Panc1 (cell line): Measurements from ENCODE around the gene BBC3. TPM values are rescaled to one million over a fixed set of nuclear protein-coding genes. Genes with fewer than 3 reads are reported as not detected.

Experiments
- ATAC-seq: fragments of 200-7000 bp; cut with Tn5 transposase; 2 replicates; pipeline ENCODE4 v1.9.1; 2020; ENCODE audit warnings: mild to moderate bottlenecking, moderate library complexity
- BruUV-seq: library from RNA; stranded (reverse); fragments of 400-500 nt; replicated peaks from 2 replicates; lab custom pipeline; 2021; lab: Mats Ljungman, UMichigan
- CTCF ChIA-PET: fragments of 300-600 bp; sonication (Branson Sonifier 250); formaldehyde crosslinking; loops from one replicate; lab custom pipeline; 2022; ENCODE audit warnings: antibody characterized with exemption; lab: Charles Lee
- POLR2A ChIA-PET: fragments of 300-600 bp; sonication (Branson Sonifier 250); formaldehyde crosslinking; loops from one replicate; lab custom pipeline; 2022; ENCODE audit warnings: antibody characterized with exemption; lab: Charles Lee
- DNase-seq: peaks from one replicate; pipeline ENCODE4 v3.0.0-alpha.2; 2010; ENCODE audit warnings: low read depth, low spot score
- H3K27ac ChIP-seq: 2 replicates; pipeline ENCODE4 v1.5.1; 2011; ENCODE audit warnings: mild to moderate bottlenecking, low read length, inconsistent platforms
- H3K27me3 ChIP-seq: fragments of 200-500 bp; sonication (Bioruptor generic); 2 replicates; pipeline ENCODE4 v1.6.0; 2014; ENCODE audit warnings: low read length, inconsistent platforms; ENCODE audit not compliant: control insufficient read depth, insufficient read depth
- H3K36me3 ChIP-seq: fragments of 200-500 bp; sonication (Bioruptor generic); 2 replicates; pipeline ENCODE4 v1.5.1; 2014; ENCODE audit warnings: inconsistent platforms, mild to moderate bottlenecking, low read length, moderate library complexity; ENCODE audit not compliant: control insufficient read depth, insufficient read depth
- H3K4me1 ChIP-seq: 2 replicates; pipeline ENCODE4 v1.5.1; 2011; ENCODE audit warnings: inconsistent platforms, mild to moderate bottlenecking, low read length, moderate library complexity; ENCODE audit not compliant: control insufficient read depth, insufficient read depth
- H3K4me3 ChIP-seq, 2 experiments: 2 replicates each; pipeline ENCODE4 v1.5.1; 2011 to 2012; ENCODE audit warnings: low read depth in 2 of 2, low read length in 2 of 2, mild to moderate bottlenecking in 2 of 2, inconsistent platforms in 1 of 2, moderate library complexity in 1 of 2
- H3K9me3 ChIP-seq: fragments of 200-500 bp; sonication (Bioruptor generic); 2 replicates; pipeline ENCODE4 v1.5.1; 2014; ENCODE audit warnings: low read depth, mild to moderate bottlenecking, inconsistent platforms, low read length, moderate library complexity; ENCODE audit not compliant: control insufficient read depth, insufficient read depth
- CTCF ChIP-seq: fragments of 450-650 bp; IDR thresholded peaks from 2 replicates; pipeline ENCODE4 v1.5.1; 2017; ENCODE audit warnings: mild to moderate bottlenecking
- POLR2AphosphoS5 ChIP-seq: IDR thresholded peaks from 2 replicates; pipeline ENCODE4 v1.6.1; 2012; ENCODE audit warnings: mild to moderate bottlenecking, low read depth, low read length, moderate library complexity
- SIN3A ChIP-seq: IDR thresholded peaks from 2 replicates; pipeline ENCODE4 v1.6.1; 2012; ENCODE audit warnings: low read depth, mild to moderate bottlenecking, low read length, moderate library complexity, borderline replicate concordance; ENCODE audit not compliant: insufficient read depth
- TCF7L2 ChIP-seq: IDR thresholded peaks from 2 replicates; pipeline ENCODE4 v1.6.1; 2011; ENCODE audit warnings: mild to moderate bottlenecking, low read depth, low read length, inconsistent platforms
- in situ Hi-C: cut with HindIII; loops from 2 replicates; pipeline ENCODE4 v1.10.0; 2016; ENCODE audit warnings: low sequenced_read_pairs, low pct_unique_long_range_greater_than_20kb
- intact Hi-C: fragments of 100-400 bp; cut with micrococcal nuclease; formaldehyde crosslinking; loops from one replicate; pipeline ENCODE4 v1.10.0; 2022; ENCODE audit not compliant: unreplicated experiment
- total RNA-seq: library from RNA; stranded (reverse); gene quantifications from one replicate; pipeline ENCODE4 v1.2.1, GENCODE V29; 2021; ENCODE audit not compliant: unreplicated experiment
- TF ChIP-seq, protein P1 (sequence below), 2 experiments: IDR thresholded peaks; 2 replicates each; pipeline ENCODE4 v1.6.1; 2011 to 2012; ENCODE audit warnings: low read depth in 2 of 2, control low read depth in 1 of 2, low read length in 1 of 2, mild to moderate bottlenecking in 1 of 2, moderate library complexity in 1 of 2; ENCODE audit not compliant: insufficient read depth in 1 of 2

The BBC3 gene
- total RNA-seq, 1 experiment from 2014 or later: 7.6 TPM

- peak overlapping the region; percentile 59 to 65 for H3K4me3 ChIP-seq
- in situ Hi-C loops: no loop called here
- ChIA-PET POLR2A (interaction anchor here (0.8 kb wide), 1 partner anchor 12 kb away, joined by 3 read pairs; no protein-coding TSS in a partner anchor), CTCF (no interaction called here)
- no peaks in the 10 kb centered on the region; the same call in 1 of the 2 replicates for H3K36me3 ChIP-seq
- DNase-seq (no peak), ATAC-seq (peak; percentile 18)
- peak overlapping the region; percentile 23; the same call in 1 of the 2 replicates for H3K27ac ChIP-seq
- intact Hi-C loops: no loop called here
- no peak for TF ChIP-seq POLR2AphosphoS5
- TF ChIP-seq, protein P1, sequence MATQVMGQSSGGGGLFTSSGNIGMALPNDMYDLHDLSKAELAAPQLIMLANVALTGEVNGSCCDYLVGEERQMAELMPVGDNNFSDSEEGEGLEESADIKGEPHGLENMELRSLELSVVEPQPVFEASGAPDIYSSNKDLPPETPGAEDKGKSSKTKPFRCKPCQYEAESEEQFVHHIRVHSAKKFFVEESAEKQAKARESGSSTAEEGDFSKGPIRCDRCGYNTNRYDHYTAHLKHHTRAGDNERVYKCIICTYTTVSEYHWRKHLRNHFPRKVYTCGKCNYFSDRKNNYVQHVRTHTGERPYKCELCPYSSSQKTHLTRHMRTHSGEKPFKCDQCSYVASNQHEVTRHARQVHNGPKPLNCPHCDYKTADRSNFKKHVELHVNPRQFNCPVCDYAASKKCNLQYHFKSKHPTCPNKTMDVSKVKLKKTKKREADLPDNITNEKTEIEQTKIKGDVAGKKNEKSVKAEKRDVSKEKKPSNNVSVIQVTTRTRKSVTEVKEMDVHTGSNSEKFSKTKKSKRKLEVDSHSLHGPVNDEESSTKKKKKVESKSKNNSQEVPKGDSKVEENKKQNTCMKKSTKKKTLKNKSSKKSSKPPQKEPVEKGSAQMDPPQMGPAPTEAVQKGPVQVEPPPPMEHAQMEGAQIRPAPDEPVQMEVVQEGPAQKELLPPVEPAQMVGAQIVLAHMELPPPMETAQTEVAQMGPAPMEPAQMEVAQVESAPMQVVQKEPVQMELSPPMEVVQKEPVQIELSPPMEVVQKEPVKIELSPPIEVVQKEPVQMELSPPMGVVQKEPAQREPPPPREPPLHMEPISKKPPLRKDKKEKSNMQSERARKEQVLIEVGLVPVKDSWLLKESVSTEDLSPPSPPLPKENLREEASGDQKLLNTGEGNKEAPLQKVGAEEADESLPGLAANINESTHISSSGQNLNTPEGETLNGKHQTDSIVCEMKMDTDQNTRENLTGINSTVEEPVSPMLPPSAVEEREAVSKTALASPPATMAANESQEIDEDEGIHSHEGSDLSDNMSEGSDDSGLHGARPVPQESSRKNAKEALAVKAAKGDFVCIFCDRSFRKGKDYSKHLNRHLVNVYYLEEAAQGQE (IDR thresholded peaks at IDR 0.05; ENCODE audit: insufficient read depth in 1 of 2, low read depth in 2 of 2, low read length in 1 of 2): peak in 1 of 2 experiments; percentile 57; a peak in 1 of 4 replicates
- no TSS peak for BruUV-seq
- H3K4me1 ChIP-seq: peaks cover 17% of the 10 kb centered on the region
- no peaks in the 10 kb centered on the region for H3K27me3 ChIP-seq
- no peaks in the 10 kb centered on the region for H3K9me3 ChIP-seq
Measured at GRCh38 chr19:47231215-47232054, 436 bp upstream of the BBC3 start.

DNA sequence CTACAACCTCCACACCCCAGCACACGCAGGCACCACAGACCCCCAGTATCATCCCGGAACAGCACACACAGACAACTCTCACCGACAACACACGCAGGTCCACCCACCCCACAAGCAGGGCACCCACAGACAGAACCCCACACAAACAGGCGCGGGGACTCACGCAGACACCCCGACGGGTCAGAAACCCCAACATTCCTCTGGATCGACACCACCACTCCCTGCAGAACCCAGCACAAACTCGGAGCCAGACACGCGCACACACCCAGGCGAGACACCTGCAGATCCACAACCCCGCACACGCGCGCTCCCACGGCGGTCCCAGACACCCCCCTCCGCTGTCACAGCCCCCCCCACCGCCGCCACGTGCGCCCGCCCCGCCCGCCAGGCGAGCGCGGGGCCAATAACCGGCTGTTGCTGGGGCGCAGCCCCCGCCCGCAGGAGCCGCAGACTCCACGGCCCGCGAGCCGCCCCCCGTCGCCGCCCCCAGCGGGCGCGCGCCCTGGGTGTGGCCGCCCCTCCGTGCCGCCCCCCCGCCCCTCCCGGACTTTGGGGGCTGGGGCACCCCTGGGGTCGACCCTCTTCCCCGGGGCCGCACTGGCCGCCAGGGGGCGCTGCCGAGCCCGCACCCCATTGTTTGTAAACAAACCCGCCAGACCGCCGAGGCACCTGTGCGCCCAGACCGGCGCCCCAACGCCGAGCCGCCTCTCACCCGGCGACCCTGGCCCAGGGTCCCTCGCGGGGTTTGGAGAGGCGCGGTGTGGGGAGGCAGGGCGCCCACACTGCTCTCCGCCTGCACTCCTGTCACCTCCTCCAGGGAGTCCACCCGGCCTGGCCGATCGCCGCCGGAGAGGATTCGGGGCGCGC lies 712 bp downstream of the BBC3 start:
- ChIA-PET CTCF (no interaction called here), POLR2A (no interaction called here)
- BruUV-seq: no TSS peak
- H3K27ac ChIP-seq: peak overlapping the region; percentile 59
- H3K27me3 ChIP-seq: no peaks in the 10 kb centered on the region
- intact Hi-C loops (no loop called here), in situ Hi-C loops (no loop called here)
- no peaks in the 10 kb centered on the region for H3K9me3 ChIP-seq
- DNase-seq: no peak
- peak overlapping the region; percentile 65 to 78 for H3K4me3 ChIP-seq
- no peak for ATAC-seq
- peaks cover 20% of the 10 kb centered on the region for H3K4me1 ChIP-seq
- TF ChIP-seq, protein P1 (IDR thresholded peaks at IDR 0.05; ENCODE audit: insufficient read depth in 1 of 2, low read depth in 2 of 2, low read length in 1 of 2): no peak
- no peak for TF ChIP-seq TCF7L2
- TF ChIP-seq POLR2AphosphoS5: no peak
- TF ChIP-seq SIN3A: peak; percentile 77
- TF ChIP-seq CTCF: peak; percentile 96
- H3K36me3 ChIP-seq: no peaks in the 10 kb centered on the region; the same call in 1 of the 2 replicates
